Neural cell (in vitro differentiated cells): ENCODE measurements around the gene RSRC1.

Experiments used
- CTCF ChIP-seq: fragments of 450-650 bp; IDR thresholded peaks from 2 replicates; pipeline ENCODE4 v1.5.1; 2014; ENCODE audit warnings: antibody characterized with exemption, mild to moderate bottlenecking, moderate library complexity; ENCODE audit not compliant: poor library complexity, severe bottlenecking
- EP300 ChIP-seq: fragments of 450-650 bp; conservative IDR thresholded peaks from 2 replicates; pipeline ENCODE4 v1.6.1; 2014; ENCODE audit warnings: antibody characterized with exemption, mild to moderate bottlenecking, moderate library complexity; ENCODE audit not compliant: poor library complexity, severe bottlenecking
- EZH2 ChIP-seq: fragments of 200-600, 300-800 bp; shearing (Covaris generic), sonication (generic); IDR thresholded peaks from 2 replicates; pipeline ENCODE4 v1.6.1; 2014; ENCODE audit warnings: antibody characterized with exemption, low read length, borderline replicate concordance, mild to moderate bottlenecking; ENCODE audit not compliant: insufficient read depth, poor library complexity, severe bottlenecking
- POLR2AphosphoS5 ChIP-seq: IDR thresholded peaks from 2 replicates; pipeline ENCODE4 v1.6.1; 2012
- RAD21 ChIP-seq: fragments of 450-650 bp; conservative IDR thresholded peaks from 2 replicates; pipeline ENCODE4 v1.6.1; 2014; ENCODE audit warnings: antibody characterized with exemption, mild to moderate bottlenecking, moderate library complexity
- SMC3 ChIP-seq: fragments of 450-650 bp; conservative IDR thresholded peaks from 2 replicates; pipeline ENCODE4 v1.6.1; 2014; ENCODE audit warnings: antibody characterized with exemption, mild to moderate bottlenecking, moderate library complexity; ENCODE audit not compliant: poor library complexity
- TAF1 ChIP-seq: IDR thresholded peaks from 2 replicates; pipeline ENCODE4 v1.6.1; 2012; ENCODE audit warnings: low read depth

GRCh38 chr3:158220575-158220974 is 110.7 kb downstream of the RSRC1 start:
- no peak for TF ChIP-seq TAF1
- TF ChIP-seq CTCF = no peak
- TF ChIP-seq RAD21 = no peak
- TF ChIP-seq POLR2AphosphoS5 = no peak
- no peak for TF ChIP-seq SMC3
- TF ChIP-seq EP300 = no peak
- no peak for TF ChIP-seq EZH2
